Measurements from ENCODE around the gene CFTR. TPM values are rescaled to one million over a fixed set of nuclear protein-coding genes. Genes with fewer than 3 reads are reported as not detected.

Gene CFTR
- total and polyA plus RNA-seq, 2 of the 4 experiments (the other 2 are of a cell fraction): 0.18 to 0.21 TPM

- Histone ChIP-seq H4K20me1 (ENCODE audit: insufficient read depth, low read length) (no peaks in the 10 kb centered on the region), H2BK15ac (ENCODE audit: low read depth, low read length) (no peak overlapping the region)
Measured at GRCh38 chr7:117616694-117617093, 136.9 kb downstream of the CFTR start.

More at GRCh38 chr7:117616694-117617093, 136.9 kb downstream of the CFTR start:
- Histone ChIP-seq H3K56ac (ENCODE audit: extremely low read depth, insufficient read depth, low read length) (no peak overlapping the region), H3K4ac (ENCODE audit: low read depth, low read length) (no peak overlapping the region), H3K27me3 (ENCODE audit: control insufficient read depth, insufficient read depth, low read length) (no peaks in the 10 kb centered on the region), H3K18ac (ENCODE audit: low read depth, low read length) (no peak overlapping the region), H2BK20ac (ENCODE audit: low read depth, low read length) (no peak overlapping the region), H2BK120ac (ENCODE audit: low read depth, low read length) (no peak overlapping the region), H2BK5ac (ENCODE audit: low read depth, low read length, poor library complexity, severe bottlenecking) (no peak overlapping the region), H2AK9ac (replicated peaks; ENCODE audit: low read depth, low read length, poor library complexity) (no peak overlapping the region), H4K5ac (ENCODE audit: low read depth, low read length) (no peak overlapping the region), H3K9me3 (ENCODE audit: control insufficient read depth, insufficient read depth, low read length) (no peaks in the 10 kb centered on the region), H2AK5ac (ENCODE audit: low read depth, low read length) (no peak overlapping the region), H3K4me1 (ENCODE audit: control insufficient read depth, insufficient read depth, low read length) (0 out of 2 replicates have a peak, but pooled peaks cover 2% of the 10 kb centered on the region), H3K9ac (ENCODE audit: low read depth, low read length) (no peak overlapping the region), H3K9me1 (ENCODE audit: insufficient read depth, low read length) (no peaks in the 10 kb centered on the region), H4K91ac (ENCODE audit: insufficient read depth, low read depth, low read length) (no peak overlapping the region), H4K8ac (ENCODE audit: low read depth in 2 of 2, low read length in 2 of 2) (no peak overlapping the region), H3K79me1 (ENCODE audit: low read depth in 1 of 2, low read length in 2 of 2) (no peaks in the 10 kb centered on the region), H3K14ac (replicated peaks; ENCODE audit: low read depth, low read length) (no peak overlapping the region), H3K23ac (ENCODE audit: low read depth, low read length) (no peak overlapping the region), H2AFZ (replicated peaks; ENCODE audit: low read length, poor library complexity) (no peak overlapping the region), H3K4me3 (ENCODE audit: insufficient read depth, low read depth, low read length) (no peak overlapping the region), H3K4me2 (ENCODE audit: low read depth, low read length) (no peak overlapping the region), H3K27ac (ENCODE audit: insufficient read depth, low read length) (no peak overlapping the region), H3K36me3 (ENCODE audit: control insufficient read depth, insufficient read depth, low read length) (no peaks in the 10 kb centered on the region)
- ATAC-seq (ENCODE audit: low read depth) (no peak), DNase-seq (no peak)
- in situ Hi-C loops (cut with MboI; ENCODE audit: low sequenced_read_pairs): no loop called here
- no peak for TF ChIP-seq SMC3 (IDR thresholded peaks at IDR 0.05; ENCODE audit: low read depth, low read length)
- TF ChIP-seq CTCF (conservative IDR thresholded peaks at IDR 0.05; ENCODE audit: low read depth, low read length): no peak
- no peak for TF ChIP-seq MAZ (IDR thresholded peaks at IDR 0.05; ENCODE audit: borderline replicate concordance, low read depth, low read length)
- dilution Hi-C loops (cut with HindIII; ENCODE audit: low sequenced_read_pairs, unreplicated experiment): no loop called here
- WGBS, 2 experiments (ENCODE audit: extremely low coverage in 2 of 2, insufficient read length in 1 of 2): no CpG with 5 or more reads among the region's 1 CpG
- no TSS peak for BruUV-seq (replicated peaks)
- intact Hi-C loops (cut with micrococcal nuclease): no loop called here
- ChIA-PET POLR2A (ENCODE audit: unreplicated experiment) (no interaction called here), CTCF (interaction anchor here (1.4 kb wide), 1 partner anchor 56 kb away, joined by 4 read pairs; no protein-coding TSS in a partner anchor)
